ENCODE data around the gene NF1. TPM values are rescaled to one million over a fixed set of nuclear protein-coding genes. Genes with fewer than 3 reads are reported as not detected.

Gene NF1
- total RNA-seq, 4 donors from 2014 or later, result 40.9 to 64.8 (median 44.5) TPM

DNA sequence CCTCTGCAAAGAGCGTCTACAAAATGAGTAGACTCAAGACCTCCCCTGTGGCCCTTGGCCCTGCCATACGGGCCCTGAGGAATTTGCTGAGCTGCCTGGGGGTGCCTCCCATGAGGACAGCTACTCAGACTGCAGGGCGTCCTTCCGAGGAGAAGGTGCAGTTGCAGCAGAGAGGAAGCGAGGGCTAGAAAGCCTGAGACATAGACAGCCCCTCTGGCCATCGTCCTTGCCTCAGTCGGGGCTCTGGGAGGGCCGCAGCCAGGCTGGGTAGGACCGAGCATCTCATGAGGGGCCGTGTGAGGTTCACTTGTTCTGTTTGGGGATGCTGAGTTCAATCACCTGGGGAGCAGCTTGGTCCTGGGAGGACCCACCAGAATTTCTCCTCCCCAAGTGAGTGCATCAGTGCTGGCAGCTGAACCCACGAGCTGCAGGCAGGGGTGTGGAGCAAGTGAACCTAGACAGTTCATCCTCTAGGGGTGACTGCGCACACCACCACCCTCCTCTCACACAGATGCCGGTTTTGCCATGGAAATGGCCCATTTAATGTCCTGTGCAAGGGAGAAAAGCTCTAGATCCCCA is 317.0 kb downstream of the NF1 start:
- H3K4me1 ChIP-seq, result peaks cover 7 to 21% (median 10%) of the 10 kb centered on the region in 4 donors
- H3K9me3 ChIP-seq, result no peaks in the 10 kb centered on the region
- no peak overlapping the region for H3K27ac ChIP-seq (replicated peaks in 1 of 4)
- H3K27me3 ChIP-seq, result peaks cover 0 to 37% (median 0%) of the 10 kb centered on the region in 4 donors
- intact Hi-C loops (cut with DNase I), result no loop called here
- 94% methylated on average over 4 of the region's 13 CpGs for WGBS
- no peak overlapping the region for H3K4me3 ChIP-seq
- no peaks in the 10 kb centered on the region for H3K36me3 ChIP-seq
- no peak for DNase-seq (ENCODE audit: extremely low spot score)
- TF ChIP-seq POLR2A (IDR thresholded peaks at IDR 0.05; ENCODE audit: low read depth) (no peak), POLR2AphosphoS5 (IDR thresholded peaks at IDR 0.05) (no peak), EP300 (IDR thresholded peaks at IDR 0.05) (no peak)
- TF ChIP-seq, protein P1, sequence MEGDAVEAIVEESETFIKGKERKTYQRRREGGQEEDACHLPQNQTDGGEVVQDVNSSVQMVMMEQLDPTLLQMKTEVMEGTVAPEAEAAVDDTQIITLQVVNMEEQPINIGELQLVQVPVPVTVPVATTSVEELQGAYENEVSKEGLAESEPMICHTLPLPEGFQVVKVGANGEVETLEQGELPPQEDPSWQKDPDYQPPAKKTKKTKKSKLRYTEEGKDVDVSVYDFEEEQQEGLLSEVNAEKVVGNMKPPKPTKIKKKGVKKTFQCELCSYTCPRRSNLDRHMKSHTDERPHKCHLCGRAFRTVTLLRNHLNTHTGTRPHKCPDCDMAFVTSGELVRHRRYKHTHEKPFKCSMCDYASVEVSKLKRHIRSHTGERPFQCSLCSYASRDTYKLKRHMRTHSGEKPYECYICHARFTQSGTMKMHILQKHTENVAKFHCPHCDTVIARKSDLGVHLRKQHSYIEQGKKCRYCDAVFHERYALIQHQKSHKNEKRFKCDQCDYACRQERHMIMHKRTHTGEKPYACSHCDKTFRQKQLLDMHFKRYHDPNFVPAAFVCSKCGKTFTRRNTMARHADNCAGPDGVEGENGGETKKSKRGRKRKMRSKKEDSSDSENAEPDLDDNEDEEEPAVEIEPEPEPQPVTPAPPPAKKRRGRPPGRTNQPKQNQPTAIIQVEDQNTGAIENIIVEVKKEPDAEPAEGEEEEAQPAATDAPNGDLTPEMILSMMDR (IDR thresholded peaks at IDR 0.05), result no peak

- TF ChIP-seq, protein P1 (IDR thresholded peaks at IDR 0.05), result no peak
- TF ChIP-seq POLR2AphosphoS5 (IDR thresholded peaks at IDR 0.05) (no peak), EP300 (IDR thresholded peaks at IDR 0.05) (no peak), POLR2A (IDR thresholded peaks at IDR 0.05; ENCODE audit: low read depth) (no peak)
- WGBS, result 90% methylated on average over 4 of the region's 6 CpGs
- Histone ChIP-seq H3K9me3 (no peaks in the 10 kb centered on the region), H3K4me3 (no peak overlapping the region), H3K27me3 (peaks cover 0 to 37% (median 0%) of the 10 kb centered on the region in 4 donors), H3K4me1 (peaks cover 7 to 21% (median 10%) of the 10 kb centered on the region in 4 donors), H3K27ac (replicated peaks in 1 of 4) (no peak overlapping the region), H3K36me3 (no peaks in the 10 kb centered on the region)
- intact Hi-C loops (cut with DNase I), result no loop called here
- no peak for DNase-seq (ENCODE audit: extremely low spot score)
Observed at GRCh38 chr17:31412511-31412910, 317.7 kb downstream of the NF1 start.

DNA sequence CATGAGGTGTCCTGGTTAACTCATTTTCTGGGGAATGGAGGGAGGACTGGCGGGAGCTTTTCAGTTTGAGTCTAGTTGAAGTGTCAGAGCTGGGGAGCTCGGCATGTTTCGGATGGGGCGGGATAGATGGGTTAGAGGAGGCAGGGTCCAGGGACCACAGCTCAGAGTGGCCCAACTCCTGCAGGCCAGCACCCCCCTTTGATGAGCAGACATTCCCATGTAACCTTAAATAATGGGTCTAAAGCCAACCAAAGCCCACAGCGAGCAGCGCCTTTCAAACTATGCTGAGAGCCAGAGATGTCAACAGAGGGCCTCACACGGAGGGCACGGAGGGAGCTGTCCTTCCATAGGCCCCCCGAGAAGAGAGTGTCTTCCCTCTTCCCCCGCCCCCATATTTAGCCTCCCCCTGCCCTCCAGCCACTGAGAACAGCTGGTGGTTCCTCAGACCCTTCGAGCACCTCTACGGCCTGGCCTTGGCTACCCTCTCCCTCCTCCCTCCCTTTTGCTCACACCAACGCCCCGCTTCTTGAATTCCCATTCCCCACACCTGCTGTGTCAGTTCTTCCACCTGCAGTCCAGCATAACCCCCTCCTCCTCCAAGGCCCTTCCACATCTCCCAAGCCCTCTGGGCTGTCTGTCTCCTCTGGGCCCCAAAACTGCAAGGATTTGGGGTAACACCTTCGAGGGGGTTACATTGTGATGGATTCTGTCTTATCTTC is 318.5 kb downstream of the NF1 start:
- Histone ChIP-seq H3K36me3 (no peaks in the 10 kb centered on the region), H3K4me1 (peaks cover 7 to 21% (median 10%) of the 10 kb centered on the region in 4 donors), H3K27ac (replicated peaks in 1 of 4) (no peak overlapping the region), H3K9me3 (no peaks in the 10 kb centered on the region), H3K4me3 (no peak overlapping the region), H3K27me3 (peaks cover 0 to 37% (median 0%) of the 10 kb centered on the region in 4 donors)
- no peak for DNase-seq (ENCODE audit: extremely low spot score)
- WGBS, result 77% methylated on average over 15 of the region's 15 CpGs
- intact Hi-C loops (cut with DNase I), result no loop called here
- TF ChIP-seq, protein P1 (IDR thresholded peaks at IDR 0.05), result no peak
- no peak for TF ChIP-seq POLR2AphosphoS5 (IDR thresholded peaks at IDR 0.05)
- no peak for TF ChIP-seq EP300 (IDR thresholded peaks at IDR 0.05)
- no peak for TF ChIP-seq POLR2A (IDR thresholded peaks at IDR 0.05; ENCODE audit: low read depth)

DNA sequence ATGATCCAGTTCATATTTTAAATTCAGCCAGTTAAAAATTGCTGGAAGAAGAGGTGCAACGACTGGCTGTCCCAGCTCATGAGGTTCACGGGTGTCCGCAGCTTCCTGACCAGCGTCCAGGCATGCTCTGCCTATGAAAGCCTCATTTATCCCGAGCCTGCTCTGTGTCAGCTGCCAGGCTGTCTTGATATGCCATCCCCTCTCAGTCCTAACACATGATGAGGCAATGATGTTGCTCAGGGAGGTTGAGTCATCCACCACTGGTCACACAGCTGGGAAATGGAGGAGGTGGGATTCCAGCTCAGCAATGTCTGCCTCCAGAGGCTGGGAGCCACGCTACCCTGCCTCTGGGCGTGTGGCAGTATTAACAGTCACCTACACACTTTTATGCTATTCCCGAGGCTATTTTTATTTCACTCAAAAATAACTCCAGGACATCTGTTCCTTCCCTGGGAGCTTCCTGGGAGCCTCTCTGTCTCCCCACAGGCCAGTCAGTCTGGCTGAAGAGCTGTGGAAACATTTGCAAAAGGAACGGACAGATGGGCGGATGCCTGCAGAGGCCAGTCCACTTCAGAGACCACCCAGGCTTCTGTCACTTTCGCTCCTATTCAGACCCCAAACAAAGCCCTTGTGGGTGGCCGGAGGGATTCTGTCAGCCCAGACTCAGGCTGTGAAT is 319.2 kb downstream of the NF1 start:
- H3K36me3 ChIP-seq, result no peaks in the 10 kb centered on the region
- no peaks in the 10 kb centered on the region for H3K9me3 ChIP-seq
- intact Hi-C loops (cut with DNase I), result no loop called here
- H3K27ac ChIP-seq (replicated peaks in 1 of 4), result no peak overlapping the region
- no peak overlapping the region for H3K4me3 ChIP-seq
- 41% methylated on average over 11 of the region's 12 CpGs for WGBS
- TF ChIP-seq POLR2AphosphoS5 (IDR thresholded peaks at IDR 0.05) (no peak), EP300 (IDR thresholded peaks at IDR 0.05) (no peak), POLR2A (IDR thresholded peaks at IDR 0.05; ENCODE audit: low read depth) (no peak)
- TF ChIP-seq, protein P1 (IDR thresholded peaks at IDR 0.05), result no peak
- H3K27me3 ChIP-seq, result peaks cover 0 to 33% (median 0%) of the 10 kb centered on the region in 4 donors
- no peak for DNase-seq (ENCODE audit: extremely low spot score)
- peaks cover 7 to 21% (median 10%) of the 10 kb centered on the region in 4 donors for H3K4me1 ChIP-seq
